HG03521 (cell line): ENCODE data around the gene PLA2R1.

Experiments used
- ATAC-seq: cut with Tn5 transposase; IDR thresholded peaks from one replicate; pipeline ENCODE4 v1.9.1; 2021; ENCODE audit warnings: mild to moderate bottlenecking, moderate library complexity; ENCODE audit not compliant: unreplicated experiment

The PLA2R1 gene

GRCh38 chr2:160062292-160063005, at the start of gene PLA2R1:
TSS of gene PLA2R1 (minus strand) at chr2:160062615. CDS start at chr2:160062403, 212 bp downstream.
- ATAC-seq = no peak

GRCh38 chr2:160110674-160111239, 48.3 kb upstream of the PLA2R1 start:
- ATAC-seq = no peak

GRCh38 chr2:160109939-160110673, 47.7 kb upstream of the PLA2R1 start:
- ATAC-seq = peak; percentile 68

GRCh38 chr2:160109243-160109642, 46.8 kb upstream of the PLA2R1 start:
- ATAC-seq = no peak

- ATAC-seq = no peak
Measured at GRCh38 chr2:160108646-160109045, 46.2 kb upstream of the PLA2R1 start.

GRCh38 chr2:160105366-160105765, 43.0 kb upstream of the PLA2R1 start:
- ATAC-seq = no peak

GRCh38 chr2:160104115-160104514, 41.7 kb upstream of the PLA2R1 start:
- ATAC-seq = no peak

- ATAC-seq = no peak
Measured at GRCh38 chr2:160097326-160097725, 34.9 kb upstream of the PLA2R1 start.

GRCh38 chr2:160096409-160096808, 34.0 kb upstream of the PLA2R1 start:
- ATAC-seq = no peak

- no peak for ATAC-seq
Measured at GRCh38 chr2:160092445-160092844, 30.0 kb upstream of the PLA2R1 start.

GRCh38 chr2:160091381-160091780, 29.0 kb upstream of the PLA2R1 start:
- ATAC-seq = no peak

GRCh38 chr2:160087854-160088745, 25.7 kb upstream of the PLA2R1 start:
- ATAC-seq = no peak

GRCh38 chr2:160085662-160086061, 23.2 kb upstream of the PLA2R1 start:
- no peak for ATAC-seq

- ATAC-seq = no peak
Measured at GRCh38 chr2:160077912-160078810, 15.7 kb upstream of the PLA2R1 start.

GRCh38 chr2:160076914-160077313, 14.5 kb upstream of the PLA2R1 start:
- ATAC-seq = no peak

- no peak for ATAC-seq
Measured at GRCh38 chr2:160076241-160076640, 13.8 kb upstream of the PLA2R1 start.

GRCh38 chr2:160075171-160075570, 12.8 kb upstream of the PLA2R1 start:
- no peak for ATAC-seq

GRCh38 chr2:160073284-160073888, 11.0 kb upstream of the PLA2R1 start:
- no peak for ATAC-seq

- ATAC-seq = no peak
Measured at GRCh38 chr2:160068906-160069305, 6.5 kb upstream of the PLA2R1 start.

GRCh38 chr2:160064916-160065315, 2.5 kb upstream of the PLA2R1 start:
- ATAC-seq = no peak
